ENCODE results near the gene ITGAD. TPM values are rescaled to one million over a fixed set of nuclear protein-coding genes. Genes with fewer than 3 reads are reported as not detected.

The ITGAD gene
- total and polyA plus RNA-seq, 2 experiments from 2014 or later, result not detected

DNA sequence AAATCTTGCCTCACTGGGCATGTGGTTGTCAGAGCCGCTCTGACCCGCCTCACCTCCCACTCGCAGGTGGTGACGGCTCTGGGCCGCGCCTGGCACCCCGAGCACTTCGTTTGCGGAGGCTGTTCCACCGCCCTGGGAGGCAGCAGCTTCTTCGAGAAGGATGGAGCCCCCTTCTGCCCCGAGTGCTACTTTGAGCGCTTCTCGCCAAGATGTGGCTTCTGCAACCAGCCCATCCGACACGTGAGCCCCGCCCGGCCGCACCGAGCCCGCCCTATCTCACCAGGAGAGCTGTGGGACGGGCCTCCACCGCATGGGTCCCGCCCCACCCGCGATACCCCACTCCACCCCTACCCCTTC, 82.8 kb downstream of the ITGAD start:
- no peaks in the 10 kb centered on the region for H3K79me2 ChIP-seq (replicated peaks; ENCODE audit: insufficient read depth)
- peaks cover 8% of the 10 kb centered on the region; the same call in 1 of the 2 replicates for H3F3A ChIP-seq (replicated peaks; ENCODE audit: low read depth)
- no peak overlapping the region for H3K27ac Mint-ChIP-seq
- H3K9me3 Mint-ChIP-seq, result peaks cover 6% of the 10 kb centered on the region
- H3K27ac ChIP-seq (ENCODE audit: low read depth), result no peak overlapping the region
- no peak for TF ChIP-seq JUNB (IDR thresholded peaks at IDR 0.05; ENCODE audit: unreplicated experiment)
- no peak for TF ChIP-seq EZH2 (IDR thresholded peaks at IDR 0.05; ENCODE audit: low read depth, unreplicated experiment)
- TF ChIP-seq, protein P1, sequence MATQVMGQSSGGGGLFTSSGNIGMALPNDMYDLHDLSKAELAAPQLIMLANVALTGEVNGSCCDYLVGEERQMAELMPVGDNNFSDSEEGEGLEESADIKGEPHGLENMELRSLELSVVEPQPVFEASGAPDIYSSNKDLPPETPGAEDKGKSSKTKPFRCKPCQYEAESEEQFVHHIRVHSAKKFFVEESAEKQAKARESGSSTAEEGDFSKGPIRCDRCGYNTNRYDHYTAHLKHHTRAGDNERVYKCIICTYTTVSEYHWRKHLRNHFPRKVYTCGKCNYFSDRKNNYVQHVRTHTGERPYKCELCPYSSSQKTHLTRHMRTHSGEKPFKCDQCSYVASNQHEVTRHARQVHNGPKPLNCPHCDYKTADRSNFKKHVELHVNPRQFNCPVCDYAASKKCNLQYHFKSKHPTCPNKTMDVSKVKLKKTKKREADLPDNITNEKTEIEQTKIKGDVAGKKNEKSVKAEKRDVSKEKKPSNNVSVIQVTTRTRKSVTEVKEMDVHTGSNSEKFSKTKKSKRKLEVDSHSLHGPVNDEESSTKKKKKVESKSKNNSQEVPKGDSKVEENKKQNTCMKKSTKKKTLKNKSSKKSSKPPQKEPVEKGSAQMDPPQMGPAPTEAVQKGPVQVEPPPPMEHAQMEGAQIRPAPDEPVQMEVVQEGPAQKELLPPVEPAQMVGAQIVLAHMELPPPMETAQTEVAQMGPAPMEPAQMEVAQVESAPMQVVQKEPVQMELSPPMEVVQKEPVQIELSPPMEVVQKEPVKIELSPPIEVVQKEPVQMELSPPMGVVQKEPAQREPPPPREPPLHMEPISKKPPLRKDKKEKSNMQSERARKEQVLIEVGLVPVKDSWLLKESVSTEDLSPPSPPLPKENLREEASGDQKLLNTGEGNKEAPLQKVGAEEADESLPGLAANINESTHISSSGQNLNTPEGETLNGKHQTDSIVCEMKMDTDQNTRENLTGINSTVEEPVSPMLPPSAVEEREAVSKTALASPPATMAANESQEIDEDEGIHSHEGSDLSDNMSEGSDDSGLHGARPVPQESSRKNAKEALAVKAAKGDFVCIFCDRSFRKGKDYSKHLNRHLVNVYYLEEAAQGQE (IDR thresholded peaks at IDR 0.05; ENCODE audit: unreplicated experiment), result no peak
- no peak for TF ChIP-seq ZNF114 (CRISPR knock-in tag; IDR thresholded peaks at IDR 0.05)
- no peak for TF ChIP-seq STAT1 (IDR thresholded peaks at IDR 0.05; ENCODE audit: unreplicated experiment)
- TF ChIP-seq, protein P2, sequence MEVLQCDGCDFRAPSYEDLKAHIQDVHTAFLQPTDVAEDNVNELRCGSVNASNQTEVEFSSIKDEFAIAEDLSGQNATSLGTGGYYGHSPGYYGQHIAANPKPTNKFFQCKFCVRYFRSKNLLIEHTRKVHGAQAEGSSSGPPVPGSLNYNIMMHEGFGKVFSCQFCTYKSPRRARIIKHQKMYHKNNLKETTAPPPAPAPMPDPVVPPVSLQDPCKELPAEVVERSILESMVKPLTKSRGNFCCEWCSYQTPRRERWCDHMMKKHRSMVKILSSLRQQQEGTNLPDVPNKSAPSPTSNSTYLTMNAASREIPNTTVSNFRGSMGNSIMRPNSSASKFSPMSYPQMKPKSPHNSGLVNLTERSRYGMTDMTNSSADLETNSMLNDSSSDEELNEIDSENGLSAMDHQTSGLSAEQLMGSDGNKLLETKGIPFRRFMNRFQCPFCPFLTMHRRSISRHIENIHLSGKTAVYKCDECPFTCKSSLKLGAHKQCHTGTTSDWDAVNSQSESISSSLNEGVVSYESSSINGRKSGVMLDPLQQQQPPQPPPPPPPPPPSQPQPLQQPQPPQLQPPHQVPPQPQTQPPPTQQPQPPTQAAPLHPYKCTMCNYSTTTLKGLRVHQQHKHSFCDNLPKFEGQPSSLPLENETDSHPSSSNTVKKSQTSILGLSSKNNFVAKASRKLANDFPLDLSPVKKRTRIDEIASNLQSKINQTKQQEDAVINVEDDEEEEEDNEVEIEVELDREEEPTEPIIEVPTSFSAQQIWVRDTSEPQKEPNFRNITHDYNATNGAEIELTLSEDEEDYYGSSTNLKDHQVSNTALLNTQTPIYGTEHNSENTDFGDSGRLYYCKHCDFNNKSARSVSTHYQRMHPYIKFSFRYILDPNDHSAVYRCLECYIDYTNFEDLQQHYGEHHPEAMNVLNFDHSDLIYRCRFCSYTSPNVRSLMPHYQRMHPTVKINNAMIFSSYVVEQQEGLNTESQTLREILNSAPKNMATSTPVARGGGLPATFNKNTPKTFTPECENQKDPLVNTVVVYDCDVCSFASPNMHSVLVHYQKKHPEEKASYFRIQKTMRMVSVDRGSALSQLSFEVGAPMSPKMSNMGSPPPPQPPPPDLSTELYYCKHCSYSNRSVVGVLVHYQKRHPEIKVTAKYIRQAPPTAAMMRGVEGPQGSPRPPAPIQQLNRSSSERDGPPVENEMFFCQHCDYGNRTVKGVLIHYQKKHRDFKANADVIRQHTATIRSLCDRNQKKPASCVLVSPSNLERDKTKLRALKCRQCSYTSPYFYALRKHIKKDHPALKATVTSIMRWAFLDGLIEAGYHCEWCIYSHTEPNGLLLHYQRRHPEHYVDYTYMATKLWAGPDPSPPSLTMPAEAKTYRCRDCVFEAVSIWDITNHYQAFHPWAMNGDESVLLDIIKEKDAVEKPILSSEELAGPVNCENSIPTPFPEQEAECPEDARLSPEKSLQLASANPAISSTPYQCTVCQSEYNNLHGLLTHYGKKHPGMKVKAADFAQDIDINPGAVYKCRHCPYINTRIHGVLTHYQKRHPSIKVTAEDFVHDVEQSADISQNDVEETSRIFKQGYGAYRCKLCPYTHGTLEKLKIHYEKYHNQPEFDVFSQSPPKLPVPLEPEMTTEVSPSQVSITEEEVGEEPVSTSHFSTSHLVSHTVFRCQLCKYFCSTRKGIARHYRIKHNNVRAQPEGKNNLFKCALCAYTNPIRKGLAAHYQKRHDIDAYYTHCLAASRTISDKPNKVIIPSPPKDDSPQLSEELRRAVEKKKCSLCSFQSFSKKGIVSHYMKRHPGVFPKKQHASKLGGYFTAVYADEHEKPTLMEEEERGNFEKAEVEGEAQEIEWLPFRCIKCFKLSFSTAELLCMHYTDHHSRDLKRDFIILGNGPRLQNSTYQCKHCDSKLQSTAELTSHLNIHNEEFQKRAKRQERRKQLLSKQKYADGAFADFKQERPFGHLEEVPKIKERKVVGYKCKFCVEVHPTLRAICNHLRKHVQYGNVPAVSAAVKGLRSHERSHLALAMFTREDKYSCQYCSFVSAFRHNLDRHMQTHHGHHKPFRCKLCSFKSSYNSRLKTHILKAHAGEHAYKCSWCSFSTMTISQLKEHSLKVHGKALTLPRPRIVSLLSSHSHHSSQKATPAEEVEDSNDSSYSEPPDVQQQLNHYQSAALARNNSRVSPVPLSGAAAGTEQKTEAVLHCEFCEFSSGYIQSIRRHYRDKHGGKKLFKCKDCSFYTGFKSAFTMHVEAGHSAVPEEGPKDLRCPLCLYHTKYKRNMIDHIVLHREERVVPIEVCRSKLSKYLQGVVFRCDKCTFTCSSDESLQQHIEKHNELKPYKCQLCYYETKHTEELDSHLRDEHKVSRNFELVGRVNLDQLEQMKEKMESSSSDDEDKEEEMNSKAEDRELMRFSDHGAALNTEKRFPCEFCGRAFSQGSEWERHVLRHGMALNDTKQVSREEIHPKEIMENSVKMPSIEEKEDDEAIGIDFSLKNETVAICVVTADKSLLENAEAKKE (CRISPR knock-in tag; IDR thresholded peaks at IDR 0.05), result no peak
- no peak for TF ChIP-seq CREB1 (CRISPR knock-in tag; IDR thresholded peaks at IDR 0.05; ENCODE audit: low read depth)
- TF ChIP-seq, protein P3, sequence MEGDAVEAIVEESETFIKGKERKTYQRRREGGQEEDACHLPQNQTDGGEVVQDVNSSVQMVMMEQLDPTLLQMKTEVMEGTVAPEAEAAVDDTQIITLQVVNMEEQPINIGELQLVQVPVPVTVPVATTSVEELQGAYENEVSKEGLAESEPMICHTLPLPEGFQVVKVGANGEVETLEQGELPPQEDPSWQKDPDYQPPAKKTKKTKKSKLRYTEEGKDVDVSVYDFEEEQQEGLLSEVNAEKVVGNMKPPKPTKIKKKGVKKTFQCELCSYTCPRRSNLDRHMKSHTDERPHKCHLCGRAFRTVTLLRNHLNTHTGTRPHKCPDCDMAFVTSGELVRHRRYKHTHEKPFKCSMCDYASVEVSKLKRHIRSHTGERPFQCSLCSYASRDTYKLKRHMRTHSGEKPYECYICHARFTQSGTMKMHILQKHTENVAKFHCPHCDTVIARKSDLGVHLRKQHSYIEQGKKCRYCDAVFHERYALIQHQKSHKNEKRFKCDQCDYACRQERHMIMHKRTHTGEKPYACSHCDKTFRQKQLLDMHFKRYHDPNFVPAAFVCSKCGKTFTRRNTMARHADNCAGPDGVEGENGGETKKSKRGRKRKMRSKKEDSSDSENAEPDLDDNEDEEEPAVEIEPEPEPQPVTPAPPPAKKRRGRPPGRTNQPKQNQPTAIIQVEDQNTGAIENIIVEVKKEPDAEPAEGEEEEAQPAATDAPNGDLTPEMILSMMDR (conservative IDR thresholded peaks at IDR 0.05; ENCODE audit: low read depth in 2 of 2), result no peak
- TF ChIP-seq, protein P4, sequence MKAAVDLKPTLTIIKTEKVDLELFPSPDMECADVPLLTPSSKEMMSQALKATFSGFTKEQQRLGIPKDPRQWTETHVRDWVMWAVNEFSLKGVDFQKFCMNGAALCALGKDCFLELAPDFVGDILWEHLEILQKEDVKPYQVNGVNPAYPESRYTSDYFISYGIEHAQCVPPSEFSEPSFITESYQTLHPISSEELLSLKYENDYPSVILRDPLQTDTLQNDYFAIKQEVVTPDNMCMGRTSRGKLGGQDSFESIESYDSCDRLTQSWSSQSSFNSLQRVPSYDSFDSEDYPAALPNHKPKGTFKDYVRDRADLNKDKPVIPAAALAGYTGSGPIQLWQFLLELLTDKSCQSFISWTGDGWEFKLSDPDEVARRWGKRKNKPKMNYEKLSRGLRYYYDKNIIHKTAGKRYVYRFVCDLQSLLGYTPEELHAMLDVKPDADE (IDR thresholded peaks at IDR 0.05), result no peak
- peaks cover 67% of the 10 kb centered on the region for H3K27me3 Mint-ChIP-seq (ENCODE audit: insufficient read depth, low read depth, poor library complexity)
- no peaks in the 10 kb centered on the region for H3K9me2 ChIP-seq (ENCODE audit: insufficient read depth)
- H3K4me1 Mint-ChIP-seq, result peaks cover 18% of the 10 kb centered on the region; the same call in 2 of the 3 replicates
- H3K4me3 ChIP-seq, result peak overlapping the region; percentile 83
- H3K4me2 ChIP-seq, result peak overlapping the region; percentile 98
- H3K27me3 ChIP-seq (ENCODE audit: insufficient read depth), result peaks cover 79% of the 10 kb centered on the region
- H3K4me1 ChIP-seq (ENCODE audit: insufficient read depth), result peaks cover 7% of the 10 kb centered on the region; the same call in 1 of the 2 replicates
- peaks cover 8% of the 10 kb centered on the region for H3K36me3 Mint-ChIP-seq (ENCODE audit: low read depth)
- H3K36me3 ChIP-seq (ENCODE audit: insufficient read depth), result no peaks in the 10 kb centered on the region
- peak; percentile 48 for DNase-seq (ENCODE audit: low spot score)
- peak overlapping the region; percentile 74 for H3K4me3 Mint-ChIP-seq
- no peaks in the 10 kb centered on the region for H4K20me1 ChIP-seq (replicated peaks; ENCODE audit: insufficient read depth)
- H2AFZ ChIP-seq, result peak overlapping the region; percentile 86; the same call in 1 of the 2 replicates
- ATAC-seq, result peak; percentile 0; the same call in 2 of the 3 replicates

Measured in GM23338 (cell line).